ENCODE data around the gene RTL9. TPM values are rescaled to one million over a fixed set of nuclear protein-coding genes. Genes with fewer than 3 reads are reported as not detected.

The RTL9 gene
- total RNA-seq = under 1 TPM; 0.14 to 0.86 (median 0.44) TPM

DNA sequence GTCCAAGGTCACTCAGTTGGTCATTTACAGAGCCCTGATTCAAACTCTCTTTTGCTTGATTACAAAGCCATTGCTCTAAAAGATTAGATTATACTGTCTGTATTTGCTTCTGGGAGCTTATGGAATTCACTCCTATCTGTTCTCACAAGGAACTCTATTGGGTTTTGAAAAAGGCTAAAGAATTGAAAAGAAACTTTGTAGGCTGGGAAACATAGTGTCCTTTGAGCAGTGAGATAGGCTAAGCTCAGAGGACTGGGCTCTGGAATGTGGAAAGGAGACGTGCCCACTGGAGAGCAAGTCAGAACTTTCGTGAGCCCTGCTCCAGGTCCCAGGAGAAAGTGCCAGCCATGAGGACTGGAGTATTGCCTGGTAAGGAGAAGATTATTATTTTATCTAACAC, at the start of gene RTL9:
RTL9 (plus strand) TSS at position 301 of the 400 bp plus-strand sequence. CDS start 91,770 bp downstream, outside the sequence.
- H3K27ac ChIP-seq = no peak within 1 kb of the TSS
- H3K4me1 ChIP-seq (replicated peaks in 1 of 2) = no peaks in the 10 kb centered on the region
- 43% methylated on average over 2 of the region's 2 CpGs; no CpG with 5 or more reads in 9 of the 10 experiments for WGBS, 10 experiments
- no peak for ATAC-seq (replicated peaks in 6 of 8)
- in situ Hi-C loops (cut with MboI; ENCODE audit: low pct_unique_long_range_greater_than_20kb in 2 of 9, low sequenced_read_pairs in 9 of 9, unreplicated experiment in 9 of 9) = no loop called here
- no peak within 1 kb of the TSS for H3K4me3 ChIP-seq

- Histone ChIP-seq H3K27ac (no peak overlapping the region), H3K4me3 (no peak overlapping the region), H3K4me1 (replicated peaks in 1 of 2) (peaks cover 0 to 5% of the 10 kb centered on the region in 2 donors)
- no peak for ATAC-seq (replicated peaks in 6 of 8)
- WGBS, 10 experiments = 70% methylated on average over 1 of the region's 1 CpG; no CpG with 5 or more reads in 9 of the 10 experiments
- in situ Hi-C loops (cut with MboI; ENCODE audit: low pct_unique_long_range_greater_than_20kb in 2 of 9, low sequenced_read_pairs in 9 of 9, unreplicated experiment in 9 of 9) = loop anchor here in 1 of 9 experiments (25.0 kb wide), 1 partner anchor 148 kb away; no protein-coding TSS in a partner anchor
These were observed 48.5 kb upstream of the RTL9 start for GRCh38 chrX:110310000-110310790.

- in situ Hi-C loops (cut with MboI; ENCODE audit: low pct_unique_long_range_greater_than_20kb in 2 of 9, low sequenced_read_pairs in 9 of 9, unreplicated experiment in 9 of 9) = loop anchor here in 1 of 9 experiments (25.0 kb wide), 1 partner anchor 149 kb away; no protein-coding TSS in a partner anchor
- WGBS, 10 experiments = 0 to 80% methylated on average over 1 of the region's 1 CpG; no CpG with 5 or more reads in 8 of the 10 experiments
- peak in 2 of 8 experiments; percentile 69 to 72 for ATAC-seq (replicated peaks in 6 of 8)
- Histone ChIP-seq H3K4me1 (replicated peaks in 1 of 2) (peaks cover 0 to 5% of the 10 kb centered on the region in 2 donors), H3K4me3 (no peak overlapping the region), H3K27ac (no peak overlapping the region)
These were observed 47.8 kb upstream of the RTL9 start for GRCh38 chrX:110310896-110311295.

DNA sequence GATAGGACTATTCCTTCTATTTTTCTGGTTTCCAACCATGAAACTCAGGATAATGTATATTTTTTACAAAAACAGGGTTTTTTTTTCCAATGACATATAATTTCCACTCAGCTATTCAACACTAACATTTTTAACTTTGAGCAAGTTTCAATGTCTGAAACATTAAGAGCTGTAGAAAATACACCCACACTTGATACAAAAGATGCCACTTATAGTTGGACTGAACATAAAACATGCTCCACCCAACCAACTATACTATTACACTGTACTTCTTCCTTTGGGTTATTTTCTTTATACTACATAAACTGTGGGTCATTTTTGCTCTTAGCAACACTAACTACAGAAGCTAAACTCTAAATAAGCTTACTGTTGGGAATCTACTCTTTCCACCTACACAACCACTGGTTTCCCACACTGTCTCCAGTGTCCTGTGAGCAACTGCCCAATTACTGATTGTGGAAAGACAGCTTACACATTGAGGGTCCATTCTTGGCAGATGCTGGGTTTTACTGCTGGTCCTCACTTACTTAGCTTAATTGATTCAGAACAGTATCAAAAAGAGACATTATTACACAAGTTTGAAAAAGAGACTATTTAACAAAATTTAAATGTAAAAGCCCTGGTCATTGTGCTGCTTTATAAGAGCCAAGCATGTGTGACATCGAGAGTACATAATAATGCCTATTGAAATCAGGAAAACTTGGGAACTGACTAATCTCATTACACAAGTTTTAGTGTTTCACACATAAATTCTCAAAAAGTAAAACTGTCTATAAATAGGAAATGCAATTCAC, 47.0 kb upstream of the RTL9 start:
- in situ Hi-C loops (cut with MboI; ENCODE audit: low pct_unique_long_range_greater_than_20kb in 2 of 9, low sequenced_read_pairs in 9 of 9, unreplicated experiment in 9 of 9) = loop anchor here in 1 of 9 experiments (25.0 kb wide), 1 partner anchor 149 kb away; no protein-coding TSS in a partner anchor
- H3K4me1 ChIP-seq (replicated peaks in 1 of 2) = peaks cover 0 to 5% of the 10 kb centered on the region in 2 donors
- H3K27ac ChIP-seq = no peak overlapping the region
- 13 to 86% (median 33%) methylated on average over 1 of the region's 1 CpG; no CpG with 5 or more reads in 6 of the 10 experiments for WGBS, 10 experiments
- peak in 1 of 8 experiments; percentile 16 for ATAC-seq (replicated peaks in 6 of 8)
- no peak overlapping the region for H3K4me3 ChIP-seq

GRCh38 chrX:110315551-110315950, 43.1 kb upstream of the RTL9 start:
- peaks cover 0 to 5% of the 10 kb centered on the region in 2 donors for H3K4me1 ChIP-seq (replicated peaks in 1 of 2)

GRCh38 chrX:110316351-110317060, 42.1 kb upstream of the RTL9 start:
- ATAC-seq (replicated peaks in 6 of 8) = no peak
- in situ Hi-C loops (cut with MboI; ENCODE audit: low pct_unique_long_range_greater_than_20kb in 2 of 9, low sequenced_read_pairs in 9 of 9, unreplicated experiment in 9 of 9) = loop anchor here in 1 of 9 experiments (25.0 kb wide), 1 partner anchor 154 kb away; no protein-coding TSS in a partner anchor
- 0 to 44% (median 10%) methylated on average over 1 to 12 of the region's 12 CpGs; no CpG with 5 or more reads in 4 of the 10 experiments for WGBS, 10 experiments
- Histone ChIP-seq H3K27ac (no peak overlapping the region), H3K4me3 (peak overlapping the region; percentile 61 to 75 (median 73)), H3K4me1 (replicated peaks in 1 of 2) (peaks cover 0 to 5% of the 10 kb centered on the region in 2 donors)

More at GRCh38 chrX:110315551-110315950, 43.1 kb upstream of the RTL9 start:
- no peak overlapping the region for H3K27ac ChIP-seq
- H3K4me3 ChIP-seq = peak overlapping the region in 2 of 5 donors; percentile 75
- in situ Hi-C loops (cut with MboI; ENCODE audit: low pct_unique_long_range_greater_than_20kb in 2 of 9, low sequenced_read_pairs in 9 of 9, unreplicated experiment in 9 of 9) = loop anchor here in 1 of 9 experiments (25.0 kb wide), 1 partner anchor 153 kb away; no protein-coding TSS in a partner anchor
- WGBS, 10 experiments = 0 to 67% (median 20%) methylated on average over 1 of the region's 1 CpG; no CpG with 5 or more reads in 6 of the 10 experiments
- ATAC-seq (replicated peaks in 6 of 8) = no peak

GRCh38 chrX:110317061-110317819, 41.4 kb upstream of the RTL9 start:
- Histone ChIP-seq H3K4me1 (replicated peaks in 1 of 2) (peaks cover 0 to 5% of the 10 kb centered on the region in 2 donors), H3K27ac (peak overlapping the region; percentile 82), H3K4me3 (peak overlapping the region; percentile 61 to 75 (median 73))
- peak; percentile 10 to 43 (median 34) for ATAC-seq (replicated peaks in 6 of 8)
- WGBS, 10 experiments = 39% methylated on average over 5 of the region's 40 CpGs; no CpG with 5 or more reads in 9 of the 10 experiments
- in situ Hi-C loops (cut with MboI; ENCODE audit: low pct_unique_long_range_greater_than_20kb in 2 of 9, low sequenced_read_pairs in 9 of 9, unreplicated experiment in 9 of 9) = loop anchor here in 1 of 9 experiments (25.0 kb wide), 1 partner anchor 155 kb away; no protein-coding TSS in a partner anchor

DNA sequence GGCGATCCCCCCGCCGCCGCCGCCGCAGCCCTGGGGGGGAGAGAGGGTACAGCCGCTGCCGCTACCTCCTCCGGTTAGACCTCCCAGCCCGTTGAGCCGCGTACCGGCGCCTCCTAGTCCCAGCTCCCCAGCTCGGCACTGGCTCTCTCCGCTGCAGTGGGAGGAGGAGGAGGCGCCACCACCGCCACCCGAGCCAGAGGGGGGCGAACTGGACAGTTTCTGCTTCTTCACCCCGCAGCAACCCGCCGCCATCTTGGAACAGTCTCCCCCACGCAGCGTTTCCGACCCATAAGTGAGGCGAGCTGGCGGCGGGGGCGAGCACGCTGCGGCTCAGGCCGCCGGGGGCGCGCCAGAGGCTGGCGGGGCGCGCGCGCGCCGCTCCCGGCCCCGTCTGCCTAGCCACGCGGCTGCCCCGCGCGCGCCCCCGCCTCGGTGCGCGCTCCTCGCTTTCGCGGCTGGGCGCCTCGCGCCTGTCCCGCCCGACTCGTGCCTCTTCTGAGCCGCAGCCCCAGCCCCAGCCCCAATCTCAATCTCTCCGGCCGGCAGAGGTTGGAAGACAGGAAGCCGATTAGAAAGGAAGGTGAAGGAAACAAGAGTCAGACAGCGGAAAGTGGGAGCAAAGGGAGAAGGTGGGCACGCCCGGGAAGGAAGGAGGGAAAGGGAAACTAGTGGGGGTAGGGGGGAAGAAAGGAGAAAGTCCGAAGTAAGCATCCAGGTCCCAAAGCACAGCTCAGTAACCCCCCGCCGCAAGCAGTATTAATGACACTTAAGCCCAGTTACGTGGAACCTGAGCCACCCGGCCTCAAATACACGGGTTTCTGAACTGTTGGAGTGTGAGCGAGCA, 40.6 kb upstream of the RTL9 start, which contains the start of gene AMMECR1:
AMMECR1 (minus strand) TSS at position 266 of the 844 bp plus-strand sequence; CDS start at position 252, 14 bp downstream.
- H3K4me3 ChIP-seq = peak within 1 kb of the TSS; percentile 61 to 75 (median 73)
- 0 to 40% (median 25%) methylated on average over 1 to 5 of the region's 78 CpGs; no CpG with 5 or more reads in 7 of the 10 experiments for WGBS, 10 experiments
- in situ Hi-C loops (cut with MboI; ENCODE audit: low pct_unique_long_range_greater_than_20kb in 2 of 9, low sequenced_read_pairs in 9 of 9, unreplicated experiment in 9 of 9) = loop anchor here in 1 of 9 experiments (25.0 kb wide), 1 partner anchor 156 kb away; no protein-coding TSS in a partner anchor
- peak within 1 kb of the TSS; percentile 82 for H3K27ac ChIP-seq
- H3K4me1 ChIP-seq (replicated peaks in 1 of 2) = peaks cover 0 to 5% of the 10 kb centered on the region in 2 donors
- peak; percentile 85 to 94 (median 88) for ATAC-seq (replicated peaks in 6 of 8)

GRCh38 chrX:110318664-110318968, 40.0 kb upstream of the RTL9 start:
- Histone ChIP-seq H3K4me3 (peak overlapping the region; percentile 61 to 75 (median 73)), H3K27ac (no peak overlapping the region), H3K4me1 (replicated peaks in 1 of 2) (peaks cover 0 to 5% of the 10 kb centered on the region in 2 donors)
- in situ Hi-C loops (cut with MboI; ENCODE audit: low pct_unique_long_range_greater_than_20kb in 2 of 9, low sequenced_read_pairs in 9 of 9, unreplicated experiment in 9 of 9) = loop anchor here in 1 of 9 experiments (25.0 kb wide), 1 partner anchor 156 kb away; no protein-coding TSS in a partner anchor
- 0 to 40% (median 5%) methylated on average over 1 to 3 of the region's 4 CpGs; no CpG with 5 or more reads in 6 of the 10 experiments for WGBS, 10 experiments
- ATAC-seq (replicated peaks in 6 of 8) = peak in 2 of 8 experiments; percentile 8 to 12

DNA sequence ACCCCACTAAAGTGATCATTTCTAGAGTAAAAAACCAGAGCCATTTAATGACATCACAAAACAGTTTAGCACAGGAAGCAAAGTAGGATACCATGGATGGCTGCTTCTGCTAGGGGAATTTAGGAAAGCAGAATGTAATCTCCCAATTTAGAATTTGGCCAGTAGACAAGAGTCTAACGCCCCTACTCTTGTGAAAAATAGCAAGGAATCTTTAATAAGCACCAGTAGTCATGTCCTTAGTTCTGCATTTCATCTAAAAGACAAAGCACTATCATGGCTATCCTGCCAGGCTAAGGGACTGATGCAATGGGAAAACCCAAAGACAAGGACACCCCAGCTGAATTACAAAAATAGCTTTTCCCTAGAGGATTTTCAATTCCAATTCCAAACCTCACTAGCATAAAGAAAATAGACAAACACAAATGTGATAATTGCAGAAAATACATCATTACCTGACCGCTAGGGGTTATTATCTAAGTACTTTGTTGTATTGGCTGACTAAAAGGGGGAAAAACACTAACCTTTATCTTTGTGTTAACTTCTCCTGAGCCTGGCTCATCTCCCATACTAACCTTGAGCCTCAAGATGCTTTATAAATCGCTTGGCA, 38.2 kb upstream of the RTL9 start:
- WGBS, 10 experiments = 19 to 39% methylated on average over 3 of the region's 3 CpGs; no CpG with 5 or more reads in 8 of the 10 experiments
- no peak overlapping the region for H3K27ac ChIP-seq
- H3K4me3 ChIP-seq = no peak overlapping the region
- in situ Hi-C loops (cut with MboI; ENCODE audit: low pct_unique_long_range_greater_than_20kb in 2 of 9, low sequenced_read_pairs in 9 of 9, unreplicated experiment in 9 of 9) = loop anchor here in 1 of 9 experiments (25.0 kb wide), 1 partner anchor 158 kb away; no protein-coding TSS in a partner anchor
- ATAC-seq (replicated peaks in 6 of 8) = no peak
- no peaks in the 10 kb centered on the region for H3K4me1 ChIP-seq (replicated peaks in 1 of 2)
